SK-N-SH treated with all-trans-retinoic acid at 6 μM for 48 hours (cell line): ENCODE measurements around the gene TNNI2.
"Not testable (repeated sequence)": the region's sequence is repeated elsewhere in the genome, so short reads cannot be mapped to it uniquely, and the experiment has no call there.

Source experiments
- ARNTL ChIP-seq: fragments of 450-650 bp; formaldehyde crosslinking; IDR thresholded peaks from 2 replicates; pipeline ENCODE4 v1.5.0; 2020; ENCODE audit warnings: low read depth, mild to moderate bottlenecking, moderate library complexity, borderline replicate concordance
- BACH2 ChIP-seq: fragments of 250-450 bp; sonication (Bioruptor Pico); IDR thresholded peaks from 2 replicates; pipeline ENCODE4 v1.9.0; 2021; ENCODE audit warnings: mild to moderate bottlenecking, borderline replicate concordance
- CSDC2 ChIP-seq: fragments of 250-450 bp; sonication (Bioruptor Pico); IDR thresholded peaks from 2 replicates; pipeline ENCODE4 v1.5.0; 2020; ENCODE audit warnings: mild to moderate bottlenecking, moderate library complexity
- ESRRG ChIP-seq: fragments of 250-450 bp; sonication (Bioruptor Pico); IDR thresholded peaks from 2 replicates; pipeline ENCODE4 v1.6.1; 2021; ENCODE audit warnings: mild to moderate bottlenecking
- ISL1 ChIP-seq: fragments of 250-450 bp; sonication (Bioruptor Pico); IDR thresholded peaks from 2 replicates; pipeline ENCODE4 v2.1.2; 2022; ENCODE audit warnings: mild to moderate bottlenecking, moderate library complexity
- OSR1 ChIP-seq: fragments of 250-450 bp; sonication (Bioruptor Pico); IDR thresholded peaks from 2 replicates; pipeline ENCODE4 v1.8.0; 2022; ENCODE audit warnings: moderate library complexity, mild to moderate bottlenecking, inconsistent platforms
- SNAI2 ChIP-seq: fragments of 250-450 bp; sonication (Bioruptor Pico); IDR thresholded peaks from 2 replicates; pipeline ENCODE4 v1.5.0; 2020; ENCODE audit warnings: mild to moderate bottlenecking, moderate library complexity
- ZC3H10 ChIP-seq: fragments of 250-450 bp; sonication (Bioruptor Pico); IDR thresholded peaks from 2 replicates; pipeline ENCODE4 v1.5.1; 2021; ENCODE audit warnings: mild to moderate bottlenecking, moderate library complexity
- ZFP3 ChIP-seq: fragments of 250-450 bp; sonication (Bioruptor Pico); IDR thresholded peaks from 2 replicates; pipeline ENCODE4 v1.5.0; 2020; ENCODE audit warnings: mild to moderate bottlenecking, moderate library complexity
- ZFP30 ChIP-seq: fragments of 450-650 bp; formaldehyde crosslinking; IDR thresholded peaks from 2 replicates; pipeline ENCODE4 v1.5.0; 2022; ENCODE audit warnings: mild to moderate bottlenecking, moderate library complexity
- ZNF565 ChIP-seq: fragments of 450-650 bp; formaldehyde crosslinking; conservative IDR thresholded peaks from 2 replicates; pipeline ENCODE4 v1.5.0; 2020; ENCODE audit warnings: low read depth, mild to moderate bottlenecking, moderate library complexity
- ZNF8 ChIP-seq: fragments of 450-650 bp; formaldehyde crosslinking; IDR thresholded peaks from 2 replicates; pipeline ENCODE4 v1.5.0; 2020; ENCODE audit warnings: mild to moderate bottlenecking, moderate library complexity
- TF ChIP-seq, protein P1 (sequence below): fragments of 250-450 bp; sonication (Bioruptor Pico); IDR thresholded peaks from 2 replicates; pipeline ENCODE4 v1.8.0; 2020; ENCODE audit warnings: mild to moderate bottlenecking, moderate library complexity, borderline replicate concordance
- TF ChIP-seq, protein P2 (sequence below): fragments of 250-450 bp; sonication (Bioruptor Pico); IDR thresholded peaks from 2 replicates; pipeline ENCODE4 v1.8.0; 2021; ENCODE audit warnings: low read depth, mild to moderate bottlenecking, moderate library complexity, borderline replicate concordance

DNA sequence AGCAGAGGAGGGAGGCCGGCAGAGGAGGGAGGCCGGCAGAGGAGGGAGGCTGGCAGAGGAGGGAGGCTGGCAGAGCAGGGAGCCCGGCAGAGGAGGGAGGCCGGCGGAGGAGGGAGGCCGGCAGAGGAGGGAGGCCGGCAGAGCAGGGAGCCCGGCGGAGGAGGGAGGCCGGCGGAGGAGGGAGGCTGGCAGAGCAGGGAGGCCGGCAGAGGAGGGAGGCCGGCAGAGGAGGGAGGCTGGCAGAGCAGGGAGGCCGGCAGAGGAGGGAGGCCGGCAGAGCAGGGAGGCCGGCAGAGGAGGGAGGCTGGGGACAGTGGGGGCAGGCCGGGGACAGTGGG lies 35.0 kb downstream of the TNNI2 start:
- TF ChIP-seq ZFP3 (CRISPR knock-in tag); ZFP30 (CRISPR knock-in tag); ZNF8; ZC3H10; ISL1; SNAI2 (CRISPR knock-in tag); BACH2; ARNTL (CRISPR knock-in tag); ESRRG; CSDC2 (CRISPR knock-in tag); OSR1 (CRISPR knock-in tag); ZNF565 (CRISPR knock-in tag): not testable (repeated sequence)
- TF ChIP-seq, protein P1, sequence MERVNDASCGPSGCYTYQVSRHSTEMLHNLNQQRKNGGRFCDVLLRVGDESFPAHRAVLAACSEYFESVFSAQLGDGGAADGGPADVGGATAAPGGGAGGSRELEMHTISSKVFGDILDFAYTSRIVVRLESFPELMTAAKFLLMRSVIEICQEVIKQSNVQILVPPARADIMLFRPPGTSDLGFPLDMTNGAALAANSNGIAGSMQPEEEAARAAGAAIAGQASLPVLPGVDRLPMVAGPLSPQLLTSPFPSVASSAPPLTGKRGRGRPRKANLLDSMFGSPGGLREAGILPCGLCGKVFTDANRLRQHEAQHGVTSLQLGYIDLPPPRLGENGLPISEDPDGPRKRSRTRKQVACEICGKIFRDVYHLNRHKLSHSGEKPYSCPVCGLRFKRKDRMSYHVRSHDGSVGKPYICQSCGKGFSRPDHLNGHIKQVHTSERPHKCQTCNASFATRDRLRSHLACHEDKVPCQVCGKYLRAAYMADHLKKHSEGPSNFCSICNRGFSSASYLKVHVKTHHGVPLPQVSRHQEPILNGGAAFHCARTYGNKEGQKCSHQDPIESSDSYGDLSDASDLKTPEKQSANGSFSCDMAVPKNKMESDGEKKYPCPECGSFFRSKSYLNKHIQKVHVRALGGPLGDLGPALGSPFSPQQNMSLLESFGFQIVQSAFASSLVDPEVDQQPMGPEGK (CRISPR knock-in tag), result not testable (repeated sequence)
- TF ChIP-seq, protein P2, sequence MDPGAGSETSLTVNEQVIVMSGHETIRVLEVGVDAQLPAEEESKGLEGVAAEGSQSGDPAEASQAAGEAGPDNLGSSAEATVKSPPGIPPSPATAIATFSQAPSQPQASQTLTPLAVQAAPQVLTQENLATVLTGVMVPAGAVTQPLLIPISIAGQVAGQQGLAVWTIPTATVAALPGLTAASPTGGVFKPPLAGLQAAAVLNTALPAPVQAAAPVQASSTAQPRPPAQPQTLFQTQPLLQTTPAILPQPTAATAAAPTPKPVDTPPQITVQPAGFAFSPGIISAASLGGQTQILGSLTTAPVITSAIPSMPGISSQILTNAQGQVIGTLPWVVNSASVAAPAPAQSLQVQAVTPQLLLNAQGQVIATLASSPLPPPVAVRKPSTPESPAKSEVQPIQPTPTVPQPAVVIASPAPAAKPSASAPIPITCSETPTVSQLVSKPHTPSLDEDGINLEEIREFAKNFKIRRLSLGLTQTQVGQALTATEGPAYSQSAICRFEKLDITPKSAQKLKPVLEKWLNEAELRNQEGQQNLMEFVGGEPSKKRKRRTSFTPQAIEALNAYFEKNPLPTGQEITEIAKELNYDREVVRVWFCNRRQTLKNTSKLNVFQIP (CRISPR knock-in tag), result not testable (repeated sequence)
